PC-9 (cell line): ENCODE data around the gene MSI2. TPM values are rescaled to one million over a fixed set of nuclear protein-coding genes. Genes with fewer than 3 reads are reported as not detected.

Source experiments
- BruUV-seq: library from RNA; stranded (reverse); fragments of 400-500 nt; replicated peaks from 2 replicates; lab custom pipeline; 2021; lab: Mats Ljungman, UMichigan
- CTCF ChIA-PET: fragments of 300-600 bp; sonication (Branson Sonifier 250); formaldehyde crosslinking; loops from one replicate; lab custom pipeline; 2022; ENCODE audit warnings: antibody characterized with exemption; lab: Charles Lee
- POLR2A ChIA-PET: fragments of 300-600 bp; sonication (Branson Sonifier 250); formaldehyde crosslinking; loops from one replicate; lab custom pipeline; 2022; ENCODE audit warnings: antibody characterized with exemption; ENCODE audit not compliant: unreplicated experiment; lab: Charles Lee
- DNase-seq, 2 experiments: peaks; one replicate each; pipeline versions ENCODE4 v3.0.0 to v3.0.0-alpha.2; 2015 to 2022; ENCODE audit warnings: mixed read lengths in 1 of 2
- H2AFZ ChIP-seq: fragments of 200-600 bp; sonication (generic); 2 replicates; pipeline ENCODE4 v1.8.1; 2017; ENCODE audit warnings: antibody characterized with exemption
- H3F3A ChIP-seq: fragments of 200-600 bp; sonication (generic); 2 replicates; pipeline ENCODE4 v1.8.1; 2017; ENCODE audit warnings: antibody characterized with exemption, mild to moderate bottlenecking, low read depth; ENCODE audit not compliant: insufficient read depth
- H3K27ac ChIP-seq: fragments of 200-600 bp; sonication (generic); 2 replicates; pipeline ENCODE4 v1.6.1; 2016; ENCODE audit warnings: mixed run types
- H3K27me3 ChIP-seq: fragments of 200-600 bp; sonication (generic); 2 replicates; pipeline ENCODE4 v1.6.1; 2016; ENCODE audit warnings: low read depth, mixed run types; ENCODE audit not compliant: insufficient read depth
- H3K36me3 ChIP-seq: fragments of 200-600 bp; sonication (generic); 2 replicates; pipeline ENCODE4 v1.6.1; 2016; ENCODE audit warnings: low read depth, mixed run types
- H3K4me1 ChIP-seq: fragments of 200-600 bp; sonication (generic); replicated peaks from 2 replicates; pipeline ENCODE4 v1.6.1; 2016; ENCODE audit warnings: mixed run types; ENCODE audit not compliant: insufficient read depth
- H3K4me2 ChIP-seq: fragments of 200-600 bp; sonication (generic); 2 replicates; pipeline ENCODE4 v1.6.1; 2017; ENCODE audit warnings: mixed run types
- H3K4me3 ChIP-seq: fragments of 200-600 bp; sonication (generic); 2 replicates; pipeline ENCODE4 v1.6.1; 2016; ENCODE audit warnings: mixed run types
- H3K79me2 ChIP-seq: fragments of 200-600 bp; sonication (generic); 2 replicates; pipeline ENCODE4 v1.6.1; 2017; ENCODE audit warnings: low read depth, mixed run types
- H3K9me2 ChIP-seq: fragments of 200-600 bp; sonication (generic); 2 replicates; pipeline ENCODE4 v1.8.1; 2017; ENCODE audit warnings: mild to moderate bottlenecking; ENCODE audit not compliant: insufficient read depth
- H3K9me3 ChIP-seq: fragments of 200-600 bp; sonication (generic); 2 replicates; pipeline ENCODE4 v1.8.1; 2016; ENCODE audit warnings: low read depth; ENCODE audit not compliant: insufficient read depth
- H4K20me1 ChIP-seq: fragments of 200-600 bp; sonication (generic); 2 replicates; pipeline ENCODE4 v1.8.1; 2017; ENCODE audit not compliant: insufficient read depth
- EZH2 ChIP-seq: fragments of 200-600 bp; sonication (generic); IDR thresholded peaks from 2 replicates; pipeline ENCODE4 v1.8.0; 2017; ENCODE audit warnings: antibody characterized with exemption, low read depth
- intact Hi-C: fragments of 100-400 bp; cut with micrococcal nuclease; formaldehyde crosslinking; loops from one replicate; pipeline ENCODE4 v1.10.0; 2022; ENCODE audit not compliant: unreplicated experiment
- total RNA-seq: library from RNA; stranded (reverse); gene quantifications from 2 replicates; pipeline ENCODE4 v1.2.3, GENCODE V29; 2021
- TF ChIP-seq, protein P1 (sequence below): fragments of 200-600 bp; sonication (generic); conservative IDR thresholded peaks from 2 replicates; pipeline ENCODE4 v1.6.1; 2017; ENCODE audit warnings: mixed run types, antibody characterized with exemption, mild to moderate bottlenecking, moderate library complexity

MSI2 gene
- total RNA-seq, 1 experiment from 2014 or later = 15.7 TPM

DNA sequence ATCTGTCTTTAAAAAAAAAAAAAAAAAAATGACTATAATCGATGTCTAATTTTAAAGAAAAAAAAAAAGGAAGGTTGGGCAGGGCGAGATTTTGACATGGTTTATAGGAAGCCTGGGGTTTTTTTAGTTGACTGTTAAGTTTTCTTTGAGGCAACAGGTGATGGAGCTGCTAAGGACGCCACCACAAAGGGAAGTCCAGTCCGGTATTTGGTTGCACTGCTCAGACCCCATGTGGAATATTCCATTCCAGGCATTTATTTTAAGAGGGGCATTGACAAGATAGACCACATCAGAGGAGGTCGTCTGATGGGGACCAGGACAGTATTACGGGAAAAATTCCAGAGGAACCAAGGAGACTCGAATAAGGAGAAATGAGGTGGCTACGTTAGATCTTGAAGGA is 320.4 kb downstream of the MSI2 start:
- H3F3A ChIP-seq = no peaks in the 10 kb centered on the region
- DNase-seq = no peak
- POLR2A ChIA-PET = no interaction called here
- intact Hi-C loops = no loop called here
- H3K4me3 ChIP-seq = no peak overlapping the region
- CTCF ChIA-PET = no interaction called here
- TF ChIP-seq EZH2 = no peak
- TF ChIP-seq, protein P1, sequence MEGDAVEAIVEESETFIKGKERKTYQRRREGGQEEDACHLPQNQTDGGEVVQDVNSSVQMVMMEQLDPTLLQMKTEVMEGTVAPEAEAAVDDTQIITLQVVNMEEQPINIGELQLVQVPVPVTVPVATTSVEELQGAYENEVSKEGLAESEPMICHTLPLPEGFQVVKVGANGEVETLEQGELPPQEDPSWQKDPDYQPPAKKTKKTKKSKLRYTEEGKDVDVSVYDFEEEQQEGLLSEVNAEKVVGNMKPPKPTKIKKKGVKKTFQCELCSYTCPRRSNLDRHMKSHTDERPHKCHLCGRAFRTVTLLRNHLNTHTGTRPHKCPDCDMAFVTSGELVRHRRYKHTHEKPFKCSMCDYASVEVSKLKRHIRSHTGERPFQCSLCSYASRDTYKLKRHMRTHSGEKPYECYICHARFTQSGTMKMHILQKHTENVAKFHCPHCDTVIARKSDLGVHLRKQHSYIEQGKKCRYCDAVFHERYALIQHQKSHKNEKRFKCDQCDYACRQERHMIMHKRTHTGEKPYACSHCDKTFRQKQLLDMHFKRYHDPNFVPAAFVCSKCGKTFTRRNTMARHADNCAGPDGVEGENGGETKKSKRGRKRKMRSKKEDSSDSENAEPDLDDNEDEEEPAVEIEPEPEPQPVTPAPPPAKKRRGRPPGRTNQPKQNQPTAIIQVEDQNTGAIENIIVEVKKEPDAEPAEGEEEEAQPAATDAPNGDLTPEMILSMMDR = no peak
- peaks cover 7% of the 10 kb centered on the region; the same call in 1 of the 2 replicates for H3K27me3 ChIP-seq
- H3K27ac ChIP-seq = no peak overlapping the region
- H3K9me2 ChIP-seq = no peaks in the 10 kb centered on the region
- no peak overlapping the region for H3K4me2 ChIP-seq
- no peaks in the 10 kb centered on the region for H3K79me2 ChIP-seq
- BruUV-seq = no TSS peak
- H3K4me1 ChIP-seq = no peaks in the 10 kb centered on the region
- no peaks in the 10 kb centered on the region for H3K9me3 ChIP-seq
- H2AFZ ChIP-seq = no peak overlapping the region
- H4K20me1 ChIP-seq = no peaks in the 10 kb centered on the region
- H3K36me3 ChIP-seq = no peaks in the 10 kb centered on the region

DNA sequence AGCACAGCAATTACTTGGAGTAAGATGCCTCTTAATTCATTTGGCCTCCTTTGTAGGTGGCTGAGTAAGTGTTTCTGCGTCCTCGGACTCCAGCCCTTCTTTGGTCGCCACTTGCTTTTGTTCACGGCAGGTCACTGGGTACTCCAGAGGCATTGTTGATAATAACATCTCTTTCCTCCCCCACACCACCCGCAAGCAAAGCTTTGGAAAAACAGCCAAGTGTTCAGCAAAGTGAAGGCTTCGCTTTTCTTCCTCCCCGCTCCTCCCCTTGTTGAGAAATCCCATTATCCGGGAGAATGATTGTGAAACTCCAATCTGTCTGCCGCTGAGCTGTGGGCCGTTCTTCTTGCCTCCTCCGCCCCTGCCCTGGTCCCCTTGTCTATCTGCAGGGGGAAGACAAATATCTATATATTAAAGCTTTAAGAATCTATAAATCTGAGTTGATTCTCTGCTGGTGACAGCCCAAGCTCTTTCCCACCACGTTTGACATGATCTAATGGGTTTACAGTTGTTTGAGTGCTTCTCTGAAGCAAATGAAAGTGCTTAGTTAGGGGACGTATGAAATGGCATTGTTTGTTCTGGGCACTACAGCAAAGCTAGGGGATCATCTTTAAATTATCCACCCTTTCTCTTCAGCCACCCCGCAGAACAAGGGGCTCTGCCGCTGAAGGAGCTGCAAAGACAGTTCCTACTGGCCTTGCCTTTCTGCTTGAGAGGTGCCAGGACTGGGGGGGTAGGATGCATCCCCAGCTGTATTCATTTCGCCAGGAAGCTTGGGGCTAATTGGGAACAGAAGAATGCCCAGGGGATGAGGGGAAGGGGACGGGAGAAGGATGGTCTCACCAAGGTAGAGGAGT is 321.7 kb downstream of the MSI2 start:
- Histone ChIP-seq H3K9me3 (no peaks in the 10 kb centered on the region), H3F3A (no peaks in the 10 kb centered on the region), H3K9me2 (no peaks in the 10 kb centered on the region), H3K36me3 (no peaks in the 10 kb centered on the region), H2AFZ (no peak overlapping the region), H3K4me2 (no peak overlapping the region), H3K4me1 (no peaks in the 10 kb centered on the region), H4K20me1 (no peaks in the 10 kb centered on the region), H3K27ac (no peak overlapping the region), H3K4me3 (no peak overlapping the region), H3K79me2 (no peaks in the 10 kb centered on the region), H3K27me3 (peaks cover 7% of the 10 kb centered on the region; the same call in 1 of the 2 replicates)
- no TSS peak for BruUV-seq
- intact Hi-C loops = no loop called here
- TF ChIP-seq, protein P1 = no peak
- no peak for TF ChIP-seq EZH2
- ChIA-PET CTCF (interaction anchor here (0.5 kb wide), 2 partner anchors 30 to 106 kb away, joined by 3 read pairs; no protein-coding TSS in a partner anchor), POLR2A (no interaction called here)
- no peak for DNase-seq

DNA sequence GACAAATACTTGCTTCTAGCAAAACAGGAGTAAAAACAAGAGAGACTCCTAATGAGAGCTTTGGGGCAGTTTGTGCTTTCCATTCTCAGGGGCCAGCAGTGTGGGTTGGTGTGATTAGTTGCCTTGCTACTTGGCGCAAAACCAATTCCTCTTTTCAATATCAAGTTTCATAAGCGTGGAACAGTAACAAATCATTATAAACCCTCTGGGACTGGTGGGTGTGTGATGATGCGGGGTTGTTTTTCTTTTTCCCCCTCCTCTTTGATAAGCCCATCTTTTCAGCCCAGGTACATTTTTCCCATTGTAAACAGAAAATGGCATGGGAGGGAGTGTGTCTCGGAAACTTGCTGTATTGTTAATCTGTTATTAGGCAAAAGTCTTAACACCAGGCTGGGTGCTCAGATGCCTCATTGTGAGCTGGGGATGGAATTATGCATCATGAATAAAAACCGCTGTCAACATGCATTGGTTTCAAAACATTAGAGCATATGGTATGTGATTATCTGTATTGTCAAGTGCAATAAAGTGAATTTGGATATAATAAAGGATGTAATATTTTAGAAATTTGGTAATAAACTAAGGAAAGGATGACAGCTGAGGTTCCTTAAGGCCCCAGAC is 322.4 kb downstream of the MSI2 start:
- ChIA-PET CTCF (interaction anchor here (0.5 kb wide), 1 partner anchor 30 kb away, joined by 3 read pairs; no protein-coding TSS in a partner anchor), POLR2A (no interaction called here)
- Histone ChIP-seq H3K79me2 (no peaks in the 10 kb centered on the region), H3K4me1 (no peaks in the 10 kb centered on the region), H3K36me3 (no peaks in the 10 kb centered on the region), H3K4me2 (no peak overlapping the region), H3K4me3 (no peak overlapping the region), H3K9me3 (no peaks in the 10 kb centered on the region), H3F3A (no peaks in the 10 kb centered on the region), H3K9me2 (no peaks in the 10 kb centered on the region), H4K20me1 (no peaks in the 10 kb centered on the region), H3K27ac (no peak overlapping the region), H3K27me3 (peaks cover 7% of the 10 kb centered on the region; the same call in 1 of the 2 replicates), H2AFZ (no peak overlapping the region)
- BruUV-seq = no TSS peak
- intact Hi-C loops = no loop called here
- no peak for TF ChIP-seq EZH2
- TF ChIP-seq, protein P1 = no peak
- DNase-seq = no peak
